ENCODE results near the gene PANK4.

GRCh38 chr1:2558420-2558819 is 32.0 kb upstream of the PANK4 start:
- TF ChIP-seq CTCF (IDR thresholded peaks at IDR 0.05; ENCODE audit: low read depth, low read length, missing input control) (no peak), GABPA (IDR thresholded peaks at IDR 0.05 in 1 of 2, conservative IDR thresholded peaks at IDR 0.05 in 1 of 2) (no peak)

Data from liver (tissue), 3 donors.